A673 (cell line): Measurements from ENCODE around the gene HSD17B14. TPM values are rescaled to one million over a fixed set of nuclear protein-coding genes. Genes with fewer than 3 reads are reported as not detected.
"Not testable (repeated sequence)": the region's sequence is repeated elsewhere in the genome, so short reads cannot be mapped to it uniquely, and the experiment has no call there.

Experiments used
- BruUV-seq: library from RNA; stranded (reverse); fragments of 400-500 nt; replicated peaks from 2 replicates; lab custom pipeline; 2021; lab: Mats Ljungman, UMichigan
- CTCF ChIA-PET: fragments of 300-600 bp; sonication (Branson Sonifier 250); formaldehyde crosslinking; loops from one replicate; lab custom pipeline; 2022; ENCODE audit warnings: antibody characterized with exemption; lab: Charles Lee
- POLR2A ChIA-PET: fragments of 300-600 bp; sonication (Branson Sonifier 250); formaldehyde crosslinking; loops from one replicate; lab custom pipeline; 2022; ENCODE audit warnings: antibody characterized with exemption; ENCODE audit not compliant: low non-redundant PET; lab: Charles Lee
- DNase-seq: peaks from one replicate; pipeline ENCODE4 v3.0.0-alpha.2; 2015; ENCODE audit warnings: low spot score
- H3K27ac ChIP-seq: fragments of 200-600 bp; sonication (generic); 2 replicates; pipeline ENCODE4 v1.5.1; 2016; ENCODE audit warnings: mixed run types, low read depth, mild to moderate bottlenecking, mixed read lengths, antibody characterized with exemption, low read length; ENCODE audit not compliant: poor library complexity, severe bottlenecking
- H3K27me3 ChIP-seq: fragments of 200-600 bp; sonication (generic); replicated peaks from 2 replicates; pipeline ENCODE4 v1.6.1; 2017; ENCODE audit warnings: mixed run types, low read depth, mild to moderate bottlenecking, mixed read lengths, antibody characterized with exemption, low read length; ENCODE audit not compliant: insufficient read depth, poor library complexity
- H3K36me3 ChIP-seq: fragments of 200-600 bp; sonication (generic); 2 replicates; pipeline ENCODE4 v1.6.1; 2016; ENCODE audit warnings: mixed run types, mild to moderate bottlenecking, mixed read lengths, antibody characterized with exemption, low read length; ENCODE audit not compliant: insufficient read depth, poor library complexity, severe bottlenecking
- H3K4me1 ChIP-seq: fragments of 200-600 bp; sonication (generic); 2 replicates; pipeline ENCODE4 v1.6.1; 2017; ENCODE audit warnings: mixed run types, mild to moderate bottlenecking, mixed read lengths, antibody characterized with exemption, low read length; ENCODE audit not compliant: insufficient read depth, poor library complexity, severe bottlenecking
- H3K4me3 ChIP-seq: fragments of 200-600 bp; sonication (generic); 2 replicates; pipeline ENCODE4 v1.5.1; 2016; ENCODE audit warnings: low read depth, mixed run types, mild to moderate bottlenecking, mixed read lengths, low read length; ENCODE audit not compliant: poor library complexity, severe bottlenecking
- H3K9me3 ChIP-seq: fragments of 200-600 bp; sonication (generic); 2 replicates; pipeline ENCODE4 v1.6.1; 2016; ENCODE audit warnings: mixed run types, low read depth, mild to moderate bottlenecking, mixed read lengths, antibody characterized with exemption, low read length; ENCODE audit not compliant: poor library complexity, severe bottlenecking
- EZH2 ChIP-seq: fragments of 200-600 bp; sonication (generic); IDR thresholded peaks from 2 replicates; pipeline ENCODE4 v1.6.1; 2017; ENCODE audit warnings: borderline replicate concordance, low read depth, mild to moderate bottlenecking, mixed read lengths, antibody characterized with exemption, low read length; ENCODE audit not compliant: poor library complexity, severe bottlenecking
- intact Hi-C: fragments of 100-400 bp; cut with micrococcal nuclease; formaldehyde crosslinking; loops from one replicate; pipeline ENCODE4 v1.10.0; 2022; ENCODE audit not compliant: unreplicated experiment
- total RNA-seq: library from RNA; stranded (reverse); gene quantifications from 2 replicates; pipeline ENCODE4 v1.2.3, GENCODE V29; 2021
- TF ChIP-seq, protein P1 (sequence below): fragments of 300-800, 200-600 bp; sonication (generic); conservative IDR thresholded peaks from 2 replicates; pipeline ENCODE4 v1.5.1; 2017; ENCODE audit warnings: low read depth, mild to moderate bottlenecking, antibody characterized with exemption, low read length, moderate library complexity, mixed read lengths

HSD17B14 gene
- total RNA-seq, 1 experiment from 2014 or later: 2.0 TPM

DNA sequence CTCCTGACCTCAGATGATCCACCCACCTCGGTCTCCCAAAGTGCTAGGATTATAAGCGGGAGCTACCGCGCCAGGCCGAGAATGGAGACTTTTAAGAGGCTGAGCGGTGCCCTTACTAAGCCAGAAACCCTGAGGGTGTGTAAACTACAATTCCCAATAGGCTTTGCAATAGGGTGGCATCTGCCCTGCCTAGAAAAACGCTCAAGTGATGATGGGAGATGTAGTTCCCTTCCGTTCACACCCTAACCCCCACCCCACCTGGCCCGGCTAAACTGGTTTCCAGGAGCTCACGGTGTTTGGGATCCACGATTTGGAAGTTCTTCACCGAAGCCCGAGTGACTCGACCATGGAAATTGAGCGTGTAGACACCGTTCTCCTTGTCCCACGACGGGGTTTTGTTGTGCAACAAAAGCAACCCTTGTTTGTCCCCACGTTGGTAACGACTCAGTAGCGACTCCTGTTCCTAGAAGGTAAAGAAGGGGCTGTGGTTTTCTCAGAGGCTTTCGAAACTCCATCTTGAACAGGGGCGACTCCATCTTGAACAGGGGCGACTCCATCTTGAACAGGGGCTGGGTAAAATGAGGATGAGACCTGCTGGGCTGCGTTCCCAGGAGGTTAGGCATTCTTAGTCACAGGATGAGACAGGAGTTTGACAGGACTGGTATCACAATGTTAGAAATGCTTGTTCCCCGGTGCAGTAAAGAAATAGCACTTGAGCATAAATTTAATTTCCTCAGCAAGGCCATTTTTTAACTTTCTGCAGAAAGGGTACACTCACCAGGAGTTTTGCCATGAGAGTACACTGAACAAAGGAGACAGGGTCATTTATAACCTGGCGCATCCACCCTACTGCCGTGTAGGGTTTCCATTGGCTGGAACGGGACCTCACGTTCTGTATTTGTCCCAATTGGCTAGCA is 45.7 kb upstream of the HSD17B14 start:
- no TSS peak for BruUV-seq
- intact Hi-C loops: no loop called here
- ChIA-PET CTCF (interaction anchor here (0.5 kb wide), 1 partner anchor 97 kb away, joined by 3 read pairs; no protein-coding TSS in a partner anchor), POLR2A (no interaction called here)
- Histone ChIP-seq H3K9me3 (no peaks in the 10 kb centered on the region), H3K27ac (no peak overlapping the region), H3K4me1 (no peaks in the 10 kb centered on the region), H3K4me3 (no peak overlapping the region), H3K36me3 (no peaks in the 10 kb centered on the region), H3K27me3 (no peaks in the 10 kb centered on the region)
- TF ChIP-seq EZH2: no peak
- TF ChIP-seq, protein P1, sequence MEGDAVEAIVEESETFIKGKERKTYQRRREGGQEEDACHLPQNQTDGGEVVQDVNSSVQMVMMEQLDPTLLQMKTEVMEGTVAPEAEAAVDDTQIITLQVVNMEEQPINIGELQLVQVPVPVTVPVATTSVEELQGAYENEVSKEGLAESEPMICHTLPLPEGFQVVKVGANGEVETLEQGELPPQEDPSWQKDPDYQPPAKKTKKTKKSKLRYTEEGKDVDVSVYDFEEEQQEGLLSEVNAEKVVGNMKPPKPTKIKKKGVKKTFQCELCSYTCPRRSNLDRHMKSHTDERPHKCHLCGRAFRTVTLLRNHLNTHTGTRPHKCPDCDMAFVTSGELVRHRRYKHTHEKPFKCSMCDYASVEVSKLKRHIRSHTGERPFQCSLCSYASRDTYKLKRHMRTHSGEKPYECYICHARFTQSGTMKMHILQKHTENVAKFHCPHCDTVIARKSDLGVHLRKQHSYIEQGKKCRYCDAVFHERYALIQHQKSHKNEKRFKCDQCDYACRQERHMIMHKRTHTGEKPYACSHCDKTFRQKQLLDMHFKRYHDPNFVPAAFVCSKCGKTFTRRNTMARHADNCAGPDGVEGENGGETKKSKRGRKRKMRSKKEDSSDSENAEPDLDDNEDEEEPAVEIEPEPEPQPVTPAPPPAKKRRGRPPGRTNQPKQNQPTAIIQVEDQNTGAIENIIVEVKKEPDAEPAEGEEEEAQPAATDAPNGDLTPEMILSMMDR: no peak
- DNase-seq: no peak

DNA sequence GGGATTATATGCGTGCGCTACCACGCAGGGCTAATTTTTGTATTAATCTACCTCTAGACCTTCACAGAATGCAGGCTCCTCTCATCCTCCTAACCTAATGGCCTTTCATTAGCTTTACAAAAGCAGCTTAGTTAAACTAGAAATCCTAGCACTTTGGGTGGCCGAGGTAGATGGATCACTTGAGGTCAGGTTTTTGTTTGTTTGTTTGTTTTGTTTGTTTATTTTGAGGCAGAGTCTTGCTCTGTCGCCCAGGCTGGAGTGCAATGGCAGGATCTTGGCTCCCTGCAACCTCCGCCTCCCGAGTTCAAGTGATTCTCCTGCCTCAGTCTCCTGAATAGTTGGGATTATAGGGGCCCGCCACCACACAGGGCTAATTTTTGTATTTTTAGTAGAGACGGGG is 43.4 kb upstream of the HSD17B14 start:
- not testable (repeated sequence) for DNase-seq, BruUV-seq, H3K27ac ChIP-seq, H3K4me3 ChIP-seq, H3K9me3 ChIP-seq, H3K27me3 ChIP-seq
- intact Hi-C loops: loop anchor here (10.0 kb wide), 1 partner anchor 85 kb away; the partner anchor contains the start of gene FTL
- ChIA-PET CTCF (interaction anchor here (0.6 kb wide), 1 partner anchor 44 kb away, joined by 4 read pairs; the partner anchor contains the start of gene HSD17B14), POLR2A (interaction anchor here (0.6 kb wide), 1 partner anchor 9 kb away, joined by 4 read pairs; no protein-coding TSS in a partner anchor)
- Histone ChIP-seq H3K36me3 (peaks cover 16% of the 10 kb centered on the region), H3K4me1 (peaks cover 13% of the 10 kb centered on the region)

DNA sequence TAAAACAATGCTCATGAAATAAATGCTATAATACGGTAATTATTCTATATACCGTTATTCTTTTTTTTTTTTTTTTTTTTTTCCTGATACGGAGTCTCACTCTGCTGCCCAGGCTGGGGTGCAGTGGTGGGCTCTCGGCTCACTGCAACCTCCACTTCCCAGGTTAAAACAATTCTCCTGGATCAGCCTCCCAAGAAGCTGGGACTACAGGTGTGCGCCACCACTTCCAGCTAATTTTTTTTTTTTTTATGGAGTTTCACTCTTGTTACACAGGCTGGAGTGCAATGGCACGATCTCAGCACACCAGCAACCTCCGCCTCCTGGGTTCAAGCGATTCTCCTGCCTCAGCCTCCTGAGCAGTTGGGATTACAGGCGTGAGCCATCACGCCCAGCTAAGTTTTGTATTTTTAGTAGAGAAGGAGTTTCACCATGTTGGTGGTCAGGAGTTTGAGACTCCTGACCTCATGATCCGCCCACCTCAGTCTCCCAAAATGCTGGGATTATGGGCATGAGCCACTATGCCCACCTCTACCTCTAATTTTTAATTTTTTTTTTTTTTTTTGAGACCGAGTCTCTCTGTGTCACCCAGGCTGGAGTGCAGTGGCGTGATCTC is 42.8 kb upstream of the HSD17B14 start:
- CTCF ChIA-PET: no interaction called here
- no peak overlapping the region for H3K4me3 ChIP-seq

More for the DNA sequence above, 42.8 kb upstream of the HSD17B14 start:
- intact Hi-C loops: loop anchor here (10.0 kb wide), 1 partner anchor 86 kb away; the partner anchor contains the start of gene FTL
- Histone ChIP-seq H3K9me3 (no peaks in the 10 kb centered on the region), H3K36me3 (peaks cover 21% of the 10 kb centered on the region), H3K27me3 (no peaks in the 10 kb centered on the region), H3K4me1 (peaks cover 19% of the 10 kb centered on the region), H3K27ac (no peak overlapping the region)
- no peak for DNase-seq
- POLR2A ChIA-PET: interaction anchor here (0.6 to 0.7 kb wide), 2 partner anchors 10 to 212 kb away, joined by 4 to 6 read pairs; no protein-coding TSS in a partner anchor
- BruUV-seq: no TSS peak
- no peak for TF ChIP-seq EZH2
- TF ChIP-seq, protein P1: no peak
